BLaER1 (cell line): ENCODE results near the gene ERC2.

Experiments
- H3K27ac ChIP-seq: shearing (Covaris generic); formaldehyde crosslinking; 2 replicates; pipeline ENCODE4 v1.8.1; 2022
- H3K27me3 ChIP-seq: shearing (Covaris generic); formaldehyde crosslinking; 2 replicates; pipeline ENCODE4 v1.8.1; 2022
- H3K36me3 ChIP-seq: shearing (Covaris generic); formaldehyde crosslinking; 2 replicates; pipeline ENCODE4 v1.8.1; 2022
- H3K4me1 ChIP-seq: shearing (Covaris generic); formaldehyde crosslinking; 2 replicates; pipeline ENCODE4 v1.8.1; 2022
- H3K4me2 ChIP-seq: shearing (Covaris generic); formaldehyde crosslinking; 2 replicates; pipeline ENCODE4 v1.8.1; 2022
- H3K4me3 ChIP-seq: shearing (Covaris generic); formaldehyde crosslinking; 2 replicates; pipeline ENCODE4 v1.8.1; 2022
- H3K9ac ChIP-seq: shearing (Covaris generic); formaldehyde crosslinking; 2 replicates; pipeline ENCODE4 v1.8.1; 2022
- H3K9me3 ChIP-seq: shearing (Covaris generic); formaldehyde crosslinking; 2 replicates; pipeline ENCODE4 v1.8.1; 2022
- H4K20me1 ChIP-seq: shearing (Covaris generic); formaldehyde crosslinking; 2 replicates; pipeline ENCODE4 v1.8.1; 2022
- Cebpa-rat ChIP-seq: shearing (Covaris generic); IDR thresholded peaks from 2 replicates; pipeline ENCODE4 v1.8.1; 2022

The ERC2 gene

DNA sequence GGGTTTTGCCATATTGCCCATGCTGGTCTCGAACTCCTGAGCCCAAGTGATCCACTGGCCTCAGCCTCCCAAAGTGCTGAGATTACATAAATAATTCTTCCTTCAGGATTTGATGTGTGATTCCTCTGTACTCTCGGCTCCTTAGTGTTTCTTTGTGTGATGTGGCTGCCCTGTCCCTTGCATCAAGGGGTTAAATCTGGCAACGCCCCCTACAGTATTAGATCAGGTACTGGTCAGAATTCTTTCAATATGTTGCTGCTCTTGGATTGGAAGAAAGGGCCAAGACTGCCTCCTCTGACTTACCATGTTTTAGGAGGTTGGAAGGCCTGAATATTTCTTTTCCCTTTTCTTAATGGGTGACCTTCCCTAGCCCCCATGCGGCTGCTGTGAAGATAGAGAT lies 590.6 kb downstream of the ERC2 start:
- no peaks in the 10 kb centered on the region for H3K4me1 ChIP-seq
- no peak overlapping the region for H3K4me2 ChIP-seq
- H3K4me3 ChIP-seq = no peak overlapping the region
- no peaks in the 10 kb centered on the region for H3K36me3 ChIP-seq
- H3K9me3 ChIP-seq = no peaks in the 10 kb centered on the region
- H4K20me1 ChIP-seq = no peaks in the 10 kb centered on the region
- H3K27me3 ChIP-seq = no peaks in the 10 kb centered on the region
- TF ChIP-seq Cebpa-rat = no peak
- H3K9ac ChIP-seq = no peak overlapping the region
- no peak overlapping the region for H3K27ac ChIP-seq

DNA sequence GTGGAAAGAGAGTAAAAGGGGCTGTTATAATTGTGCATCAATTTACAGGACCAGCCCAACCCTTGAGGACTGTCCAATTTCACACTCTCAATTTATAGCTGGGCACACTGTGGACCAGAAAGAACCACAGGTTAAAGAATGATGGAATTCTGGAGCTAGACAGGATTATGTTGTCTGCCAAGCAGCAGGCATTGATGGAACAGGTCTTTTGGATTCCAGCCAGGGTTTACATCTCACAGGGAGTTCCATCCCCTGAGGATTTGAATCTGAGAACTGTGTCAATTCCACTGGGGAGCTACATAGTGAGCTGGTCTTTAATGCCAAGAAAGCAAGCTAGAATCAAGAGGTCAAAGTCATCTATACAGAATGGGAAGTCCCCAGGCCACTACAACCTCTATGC lies 591.7 kb downstream of the ERC2 start:
- Histone ChIP-seq H3K4me1 (no peaks in the 10 kb centered on the region), H3K27ac (no peak overlapping the region), H4K20me1 (no peaks in the 10 kb centered on the region), H3K36me3 (no peaks in the 10 kb centered on the region), H3K9ac (no peak overlapping the region), H3K4me3 (no peak overlapping the region), H3K9me3 (no peaks in the 10 kb centered on the region), H3K27me3 (no peaks in the 10 kb centered on the region), H3K4me2 (no peak overlapping the region)
- no peak for TF ChIP-seq Cebpa-rat

- H3K4me3 ChIP-seq = no peak overlapping the region
- H3K27me3 ChIP-seq = no peaks in the 10 kb centered on the region
- H3K4me2 ChIP-seq = no peak overlapping the region
- no peaks in the 10 kb centered on the region for H4K20me1 ChIP-seq
- no peaks in the 10 kb centered on the region for H3K36me3 ChIP-seq
- no peak overlapping the region for H3K9ac ChIP-seq
- TF ChIP-seq Cebpa-rat = no peak
- no peaks in the 10 kb centered on the region for H3K4me1 ChIP-seq
- no peaks in the 10 kb centered on the region for H3K9me3 ChIP-seq
- no peak overlapping the region for H3K27ac ChIP-seq
These were observed 593.2 kb downstream of the ERC2 start for GRCh38 chr3:55875113-55875512.

GRCh38 chr3:55873523-55874254 lies 594.6 kb downstream of the ERC2 start:
- Histone ChIP-seq H3K9ac (no peak overlapping the region), H3K4me3 (no peak overlapping the region), H3K4me2 (no peak overlapping the region), H3K36me3 (no peaks in the 10 kb centered on the region), H3K9me3 (no peaks in the 10 kb centered on the region), H3K27me3 (no peaks in the 10 kb centered on the region), H4K20me1 (no peaks in the 10 kb centered on the region), H3K27ac (no peak overlapping the region), H3K4me1 (no peaks in the 10 kb centered on the region)
- no peak for TF ChIP-seq Cebpa-rat

GRCh38 chr3:55870594-55870993 lies 597.7 kb downstream of the ERC2 start:
- H3K4me3 ChIP-seq = no peak overlapping the region
- H3K27ac ChIP-seq = no peak overlapping the region
- no peaks in the 10 kb centered on the region for H4K20me1 ChIP-seq
- no peaks in the 10 kb centered on the region for H3K4me1 ChIP-seq
- TF ChIP-seq Cebpa-rat = no peak
- H3K9ac ChIP-seq = no peak overlapping the region
- no peaks in the 10 kb centered on the region for H3K36me3 ChIP-seq
- H3K9me3 ChIP-seq = no peaks in the 10 kb centered on the region
- H3K4me2 ChIP-seq = no peak overlapping the region
- no peaks in the 10 kb centered on the region for H3K27me3 ChIP-seq

DNA sequence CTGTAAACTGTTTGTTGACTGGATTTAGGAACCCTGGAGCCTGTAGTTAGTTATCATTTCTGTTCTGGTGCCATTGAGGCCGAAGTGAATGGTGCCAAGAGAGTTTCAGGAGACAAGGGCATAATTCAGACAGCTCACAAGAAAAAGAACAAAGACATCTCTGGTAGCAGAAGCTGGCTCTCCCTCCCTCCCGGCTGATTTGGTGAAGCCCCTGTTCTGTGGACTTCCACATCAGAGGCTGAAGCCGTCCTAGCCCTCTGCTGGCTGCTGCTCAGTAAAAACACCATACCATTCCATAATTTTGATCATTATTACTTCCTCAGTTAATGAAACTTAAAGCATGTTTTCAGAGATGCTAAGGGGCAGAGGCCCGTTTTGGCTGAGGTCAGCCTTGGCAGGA lies 599.9 kb downstream of the ERC2 start:
- TF ChIP-seq Cebpa-rat = no peak
- H3K4me2 ChIP-seq = no peak overlapping the region
- no peaks in the 10 kb centered on the region for H3K9me3 ChIP-seq
- H3K27ac ChIP-seq = no peak overlapping the region
- H3K9ac ChIP-seq = no peak overlapping the region
- no peaks in the 10 kb centered on the region for H3K4me1 ChIP-seq
- H3K27me3 ChIP-seq = no peaks in the 10 kb centered on the region
- H3K4me3 ChIP-seq = no peak overlapping the region
- H3K36me3 ChIP-seq = no peaks in the 10 kb centered on the region
- no peaks in the 10 kb centered on the region for H4K20me1 ChIP-seq

- H3K27me3 ChIP-seq = no peaks in the 10 kb centered on the region
- TF ChIP-seq Cebpa-rat = no peak
These were observed 605.2 kb downstream of the ERC2 start for GRCh38 chr3:55863028-55863427.

GRCh38 chr3:55860049-55860721 lies 608.1 kb downstream of the ERC2 start:
- H3K4me2 ChIP-seq = no peak overlapping the region
- no peak overlapping the region for H3K27ac ChIP-seq
- H3K27me3 ChIP-seq = no peaks in the 10 kb centered on the region
- no peak for TF ChIP-seq Cebpa-rat
- H3K4me3 ChIP-seq = no peak overlapping the region
- H3K36me3 ChIP-seq = no peaks in the 10 kb centered on the region
- no peaks in the 10 kb centered on the region for H3K9me3 ChIP-seq
- no peaks in the 10 kb centered on the region for H3K4me1 ChIP-seq
- no peak overlapping the region for H3K9ac ChIP-seq
- no peaks in the 10 kb centered on the region for H4K20me1 ChIP-seq

More at GRCh38 chr3:55863028-55863427, 605.2 kb downstream of the ERC2 start:
- H3K9ac ChIP-seq = no peak overlapping the region
- H3K27ac ChIP-seq = no peak overlapping the region
- no peaks in the 10 kb centered on the region for H3K36me3 ChIP-seq
- no peak overlapping the region for H3K4me3 ChIP-seq
- H3K4me2 ChIP-seq = no peak overlapping the region
- H3K4me1 ChIP-seq = no peaks in the 10 kb centered on the region
- H3K9me3 ChIP-seq = no peaks in the 10 kb centered on the region
- H4K20me1 ChIP-seq = no peaks in the 10 kb centered on the region

DNA sequence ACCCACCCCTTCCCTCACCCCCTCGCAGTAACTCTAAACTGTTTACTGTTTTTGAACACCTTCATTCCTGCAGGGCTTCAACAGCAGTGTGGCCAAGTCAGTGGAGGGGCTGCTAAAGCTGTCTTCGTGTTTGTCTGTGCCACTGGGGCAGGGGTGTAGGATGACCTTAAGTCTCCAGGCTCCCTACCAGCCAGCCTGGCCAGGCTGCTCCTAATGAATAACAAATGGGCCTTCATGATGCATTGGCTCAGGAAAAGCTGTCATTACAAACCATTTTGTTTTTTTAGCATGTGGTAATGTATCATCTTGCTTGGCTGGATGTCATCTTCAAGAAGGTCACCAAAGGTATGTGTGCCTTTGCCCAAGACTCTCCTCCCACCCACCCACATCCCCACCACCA lies 609.0 kb downstream of the ERC2 start:
- TF ChIP-seq Cebpa-rat = no peak
- H3K27me3 ChIP-seq = no peaks in the 10 kb centered on the region
- no peak overlapping the region for H3K4me3 ChIP-seq
- H3K4me2 ChIP-seq = no peak overlapping the region
- no peaks in the 10 kb centered on the region for H4K20me1 ChIP-seq
- no peaks in the 10 kb centered on the region for H3K36me3 ChIP-seq
- no peaks in the 10 kb centered on the region for H3K4me1 ChIP-seq
- no peak overlapping the region for H3K9ac ChIP-seq
- no peaks in the 10 kb centered on the region for H3K9me3 ChIP-seq
- H3K27ac ChIP-seq = no peak overlapping the region

- TF ChIP-seq Cebpa-rat = no peak
- Histone ChIP-seq H3K9me3 (no peaks in the 10 kb centered on the region), H3K9ac (no peak overlapping the region), H3K4me3 (no peak overlapping the region), H3K4me2 (no peak overlapping the region), H3K4me1 (no peaks in the 10 kb centered on the region), H3K36me3 (no peaks in the 10 kb centered on the region), H4K20me1 (no peaks in the 10 kb centered on the region), H3K27me3 (no peaks in the 10 kb centered on the region), H3K27ac (no peak overlapping the region)
These were observed 609.5 kb downstream of the ERC2 start for GRCh38 chr3:55858727-55859126.
